Right hindlimb (tissue), 1 donor: ENCODE results near the gene SGK1.

Source experiments
- DNase-seq: peaks from one replicate; pipeline ENCODE4 v3.0.0-alpha.2; 2018

Gene SGK1

GRCh38 chr6:134165561-134166201, 152.2 kb downstream of the SGK1 start:
- no peak for DNase-seq

- no peak for DNase-seq
Measured at GRCh38 chr6:134164300-134164699, 153.6 kb downstream of the SGK1 start.

GRCh38 chr6:134162932-134163331, 155.0 kb downstream of the SGK1 start:
- DNase-seq = no peak

GRCh38 chr6:134161041-134161440, 156.9 kb downstream of the SGK1 start:
- DNase-seq = no peak

GRCh38 chr6:134152767-134153485, 165.0 kb downstream of the SGK1 start:
- DNase-seq = no peak

- no peak for DNase-seq
Measured at GRCh38 chr6:134148566-134148965, 169.3 kb downstream of the SGK1 start.

GRCh38 chr6:134147034-134147533, 170.8 kb downstream of the SGK1 start:
- DNase-seq = no peak

GRCh38 chr6:134146268-134147033, 171.5 kb downstream of the SGK1 start:
- DNase-seq = no peak

- no peak for DNase-seq
Measured at GRCh38 chr6:134145786-134146185, 172.1 kb downstream of the SGK1 start.

- DNase-seq = no peak
Measured at GRCh38 chr6:134138226-134138975, 179.5 kb downstream of the SGK1 start.

GRCh38 chr6:134134654-134135053, 183.3 kb downstream of the SGK1 start:
- DNase-seq = no peak

GRCh38 chr6:134132494-134133141, 185.3 kb downstream of the SGK1 start:
- DNase-seq = no peak

GRCh38 chr6:134131530-134132139, 186.3 kb downstream of the SGK1 start:
- DNase-seq = no peak

- DNase-seq = no peak
Measured at GRCh38 chr6:134128146-134128545, 189.8 kb downstream of the SGK1 start.

- no peak for DNase-seq
Measured at GRCh38 chr6:134123666-134124208, 194.2 kb downstream of the SGK1 start.

GRCh38 chr6:134122775-134123174, 195.1 kb downstream of the SGK1 start:
- DNase-seq = no peak

GRCh38 chr6:134119486-134119885, 198.4 kb downstream of the SGK1 start:
- DNase-seq = no peak
